HepG2 (cell line): ENCODE measurements around the gene FCN1. TPM values are rescaled to one million over a fixed set of nuclear protein-coding genes. Genes with fewer than 3 reads are reported as not detected.

Experiments
- ATAC-seq: fragments of 200-7000 bp; cut with Tn5 transposase; 3 replicates; pipeline ENCODE4 v1.9.1; 2020; ENCODE audit warnings: mild to moderate bottlenecking, moderate library complexity
- BruUV-seq: library from RNA; stranded (reverse); fragments of 400-500 nt; replicated peaks from 2 replicates; lab custom pipeline; 2021; lab: Mats Ljungman, UMichigan
- CTCF ChIA-PET: fragments of 300-600 bp; formaldehyde crosslinking; extraction: SDS; loops from one replicate; lab custom pipeline; 2021; ENCODE audit warnings: low total read pairs, inconsistent platforms, low intra/inter-chr PET ratio; lab: Yijun Ruan, JAX
- POLR2A ChIA-PET: fragments of 350-600 bp; sonication (Branson Sonifier 250); formaldehyde crosslinking; loops from one replicate; lab custom pipeline; 2020; ENCODE audit warnings: antibody characterized with exemption, inconsistent platforms; lab: Yijun Ruan, JAX
- DNase-seq: peaks from one replicate; pipeline ENCODE4 v3.0.0-alpha.2; 2015; ENCODE audit warnings: low spot score
- FAIRE-seq: peaks from 3 replicates; lab custom pipeline; 2011; peaks lifted over from hg19 to GRCh38; lab: Jason Lieb, UNC
- H2AFZ ChIP-seq: one replicate; pipeline ENCODE4 v1.6.1; 2011; ENCODE audit warnings: low read length, inconsistent platforms
- H3K27ac ChIP-seq: fragments of 300-600 bp; 3 replicates; pipeline ENCODE4 v1.8.0; 2011; ENCODE audit warnings: mixed run types, mild to moderate bottlenecking, mixed read lengths, low read length, inconsistent platforms; ENCODE audit not compliant: insufficient read depth; ENCODE audit errors: extremely low read length
- H3K27me3 ChIP-seq, 2 experiments: fragments of 200-600 bp in 1 of 2; 2 replicates in 1 of 2; 3 replicates in 1 of 2; pipeline versions ENCODE4 v1.6.0 to v1.8.0; 2011; ENCODE audit warnings: low read length in 2 of 2, mild to moderate bottlenecking in 2 of 2, moderate library complexity in 2 of 2, inconsistent platforms in 1 of 2; ENCODE audit not compliant: insufficient read depth in 2 of 2, control insufficient read depth in 1 of 2
- H3K36me3 ChIP-seq, 2 experiments: fragments of 200-600 bp in 1 of 2; replicated peaks in 1 of 2; 2 replicates in 1 of 2; 3 replicates in 1 of 2; pipeline versions ENCODE4 v1.5.1 to v1.8.0; 2011; ENCODE audit warnings: low read length in 2 of 2, inconsistent platforms in 1 of 2; ENCODE audit not compliant: insufficient read depth in 2 of 2, control insufficient read depth in 1 of 2
- H3K4me1 ChIP-seq: 2 replicates; pipeline ENCODE4 v1.5.1; 2012; ENCODE audit warnings: low read length, inconsistent platforms; ENCODE audit not compliant: insufficient read depth
- H3K4me2 ChIP-seq: 2 replicates; pipeline ENCODE4 v1.6.0; 2011; ENCODE audit warnings: low read depth, low read length, inconsistent platforms
- H3K4me3 ChIP-seq, 3 experiments: fragments of 200-600 bp in 1 of 3; sonication (generic), shearing (Covaris generic) in 1 of 3; replicated peaks in 1 of 3; 2 replicates each; pipeline ENCODE4 v1.5.1; 2011 to 2016; ENCODE audit warnings: low read length in 3 of 3, inconsistent platforms in 2 of 3, low read depth in 2 of 3, mild to moderate bottlenecking in 2 of 3, control low read depth in 1 of 3, mixed read lengths in 1 of 3; ENCODE audit not compliant: insufficient read depth in 1 of 3
- H3K79me2 ChIP-seq: one replicate; pipeline ENCODE4 v1.6.1; 2011; ENCODE audit warnings: low read length, inconsistent platforms; ENCODE audit not compliant: insufficient read depth
- H3K9ac ChIP-seq: 2 replicates; pipeline ENCODE4 v1.6.0; 2011; ENCODE audit warnings: mild to moderate bottlenecking, low read depth, low read length, inconsistent platforms; ENCODE audit not compliant: insufficient read depth
- H3K9me3 ChIP-seq: 2 replicates; pipeline ENCODE4 v1.5.1; 2012; ENCODE audit warnings: mild to moderate bottlenecking, low read length
- H4K20me1 ChIP-seq: 2 replicates; pipeline ENCODE4 v1.6.0; 2011; ENCODE audit warnings: inconsistent platforms, mild to moderate bottlenecking, low read length, moderate library complexity; ENCODE audit not compliant: insufficient read depth
- ASH2L ChIP-seq: fragments of 300-600, 200-600 bp; sonication (generic); IDR thresholded peaks from 2 replicates; pipeline ENCODE4 v1.7.0; 2017; ENCODE audit warnings: low read depth, mild to moderate bottlenecking, moderate library complexity, mixed read lengths, low read length; ENCODE audit not compliant: insufficient read length
- DR1 ChIP-seq: sonication (generic); formaldehyde crosslinking; IDR thresholded peaks from 2 replicates; pipeline ENCODE4 v1.8.0; 2021; ENCODE audit warnings: mild to moderate bottlenecking, missing genetic modification reagents, inconsistent platforms
- HNF4A ChIP-seq: sonication (generic); formaldehyde crosslinking; IDR thresholded peaks from 2 replicates; pipeline ENCODE4 v1.4.0; 2020; ENCODE audit warnings: missing genetic modification reagents
- MAFK ChIP-seq, 2 experiments: IDR thresholded peaks in 1 of 2; conservative IDR thresholded peaks in 1 of 2; 2 replicates each; pipeline ENCODE4 v1.6.1; 2011; ENCODE audit warnings: improper control_type of control experiment in 2 of 2, low read length in 2 of 2
- RAD21 ChIP-seq: fragments of 450-650 bp; formaldehyde crosslinking; IDR thresholded peaks from 2 replicates; pipeline ENCODE4 v1.5.0; 2020; ENCODE audit warnings: mild to moderate bottlenecking
- RBAK ChIP-seq: sonication (generic); formaldehyde crosslinking; IDR thresholded peaks from 2 replicates; pipeline ENCODE4 v1.5.1; 2020; ENCODE audit warnings: mild to moderate bottlenecking, missing genetic modification reagents
- REPIN1 ChIP-seq: sonication (generic); formaldehyde crosslinking; IDR thresholded peaks from 2 replicates; pipeline ENCODE4 v1.8.0; 2022; ENCODE audit warnings: missing genetic modification reagents, low read depth, mild to moderate bottlenecking, borderline replicate concordance
- TBX2 ChIP-seq: sonication (generic); formaldehyde crosslinking; IDR thresholded peaks from 2 replicates; pipeline ENCODE4 v1.5.0; 2020; ENCODE audit warnings: missing genetic modification reagents, mild to moderate bottlenecking, borderline replicate concordance
- TMF1 ChIP-seq: sonication (generic); formaldehyde crosslinking; IDR thresholded peaks from 2 replicates; pipeline ENCODE4 v1.8.1; 2022; ENCODE audit warnings: low read depth, missing genetic modification reagents
- ZBTB20 ChIP-seq: sonication (generic); formaldehyde crosslinking; IDR thresholded peaks from 2 replicates; pipeline ENCODE4 v1.8.1; 2023; ENCODE audit warnings: missing genetic modification reagents, low read depth, mild to moderate bottlenecking, borderline replicate concordance
- WGBS: methylation state at CpG from one replicate; pipeline ENCODE4 v1.1.6; 2017; ENCODE audit warnings: low lambda C conversion rate; 5-methylcytosine and 5-hydroxymethylcytosine counted together
- in situ Hi-C: cut with HindIII; loops from 2 replicates; pipeline ENCODE4 v1.10.0; 2017; ENCODE audit warnings: low pct_unique_long_range_greater_than_20kb; ENCODE audit not compliant: extremely low pct_ligation_motif_present
- intact Hi-C: fragments of 100-400 bp; cut with micrococcal nuclease; formaldehyde crosslinking; loops from one replicate; pipeline ENCODE4 v1.10.0; 2022; ENCODE audit not compliant: unreplicated experiment
- polyA plus RNA-seq, 8 experiments: library from polyadenylated mRNA; depleted of rRNA in 3 of 8; stranded (reverse) in 7 of 8; unstranded in 1 of 8; fragments of >200 nt; fragmentation: Illumina TruSeq in 4 of 8; extraction: Trizol in 4 of 8; gene quantifications; 2 replicates each; pipeline versions ENCODE4 v1.2.1 to v1.2.3, GENCODE V29; 2011 to 2016; ENCODE audit warnings: low read depth in 4 of 8, missing spikeins in 1 of 8, mixed read lengths in 1 of 8; ENCODE audit not compliant: insufficient read depth in 1 of 8
- total RNA-seq, 5 experiments: library from RNA; depleted of rRNA; stranded (reverse); fragments of >200 nt; fragmentation: Illumina TruSeq; extraction: Trizol; gene quantifications; 2 replicates each; pipeline ENCODE4 v1.2.3, GENCODE V29; 2016; ENCODE audit warnings: low read depth in 1 of 5
- TF ChIP-seq, protein P1 (sequence below): sonication (generic); formaldehyde crosslinking; conservative IDR thresholded peaks from 2 replicates; pipeline ENCODE4 v1.8.0; 2022; ENCODE audit warnings: low read depth, missing genetic modification reagents
- TF ChIP-seq, protein P2 (sequence below): sonication (generic); formaldehyde crosslinking; conservative IDR thresholded peaks from 2 replicates; pipeline ENCODE4 v1.8.1; 2023; ENCODE audit warnings: missing genetic modification reagents
- TF ChIP-seq, protein P3 (sequence below): sonication (generic); formaldehyde crosslinking; IDR thresholded peaks from 2 replicates; pipeline ENCODE4 v1.4.0; 2020; ENCODE audit warnings: missing genetic modification reagents, borderline replicate concordance

The FCN1 gene
- total and polyA plus RNA-seq, 2 of the 13 experiments (the other 11 are each of a cell fraction or from before 2014, with no cell fraction given) = not detected

DNA sequence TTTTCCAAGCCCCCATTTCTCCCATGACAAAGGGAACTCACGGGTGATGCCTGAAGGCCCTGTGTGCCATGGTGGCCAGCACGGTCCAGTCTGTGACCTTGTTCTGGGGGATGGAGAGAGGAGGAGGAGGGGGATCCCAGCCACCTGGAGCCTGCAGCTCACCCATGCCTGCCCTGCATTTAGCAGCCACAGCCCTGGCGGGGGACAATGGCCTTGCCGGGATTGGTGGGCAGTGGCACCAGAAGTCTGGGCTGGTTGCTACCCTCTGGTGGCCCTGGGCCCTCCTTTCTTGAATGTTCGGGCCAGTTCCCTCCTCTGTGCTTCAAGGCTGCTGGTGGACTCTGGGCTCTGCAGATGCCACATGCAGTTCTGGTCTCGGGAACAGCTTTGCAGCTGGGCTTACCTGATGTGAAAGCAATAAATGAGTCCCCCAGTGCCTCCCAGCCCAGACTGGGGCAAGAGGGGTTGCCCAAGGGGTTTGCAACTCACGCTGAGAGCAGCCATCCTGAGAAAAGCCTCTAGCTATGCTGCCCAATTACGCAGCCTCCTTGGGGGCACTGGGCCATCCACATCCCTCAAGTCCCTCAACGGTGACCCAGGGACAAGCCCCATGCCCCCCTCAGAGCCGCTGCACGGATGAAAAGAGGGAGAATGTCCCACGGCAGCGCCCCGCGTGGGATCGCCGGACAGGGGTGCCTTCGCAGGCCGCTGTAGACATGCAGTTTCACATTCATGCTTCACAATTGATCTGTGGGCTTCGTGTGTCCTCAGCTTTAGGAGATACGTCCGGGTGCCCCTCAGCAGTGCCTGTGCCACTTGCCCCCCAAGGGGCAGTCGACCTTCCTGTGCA, 49.2 kb upstream of the FCN1 start (continued):
- no peak for TF ChIP-seq RAD21 (CRISPR knock-in tag)
- TF ChIP-seq HNF4A = no peak
- TF ChIP-seq, protein P1, sequence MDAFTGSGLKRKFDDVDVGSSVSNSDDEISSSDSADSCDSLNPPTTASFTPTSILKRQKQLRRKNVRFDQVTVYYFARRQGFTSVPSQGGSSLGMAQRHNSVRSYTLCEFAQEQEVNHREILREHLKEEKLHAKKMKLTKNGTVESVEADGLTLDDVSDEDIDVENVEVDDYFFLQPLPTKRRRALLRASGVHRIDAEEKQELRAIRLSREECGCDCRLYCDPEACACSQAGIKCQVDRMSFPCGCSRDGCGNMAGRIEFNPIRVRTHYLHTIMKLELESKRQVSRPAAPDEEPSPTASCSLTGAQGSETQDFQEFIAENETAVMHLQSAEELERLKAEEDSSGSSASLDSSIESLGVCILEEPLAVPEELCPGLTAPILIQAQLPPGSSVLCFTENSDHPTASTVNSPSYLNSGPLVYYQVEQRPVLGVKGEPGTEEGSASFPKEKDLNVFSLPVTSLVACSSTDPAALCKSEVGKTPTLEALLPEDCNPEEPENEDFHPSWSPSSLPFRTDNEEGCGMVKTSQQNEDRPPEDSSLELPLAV = no peak
- TF ChIP-seq, protein P2, sequence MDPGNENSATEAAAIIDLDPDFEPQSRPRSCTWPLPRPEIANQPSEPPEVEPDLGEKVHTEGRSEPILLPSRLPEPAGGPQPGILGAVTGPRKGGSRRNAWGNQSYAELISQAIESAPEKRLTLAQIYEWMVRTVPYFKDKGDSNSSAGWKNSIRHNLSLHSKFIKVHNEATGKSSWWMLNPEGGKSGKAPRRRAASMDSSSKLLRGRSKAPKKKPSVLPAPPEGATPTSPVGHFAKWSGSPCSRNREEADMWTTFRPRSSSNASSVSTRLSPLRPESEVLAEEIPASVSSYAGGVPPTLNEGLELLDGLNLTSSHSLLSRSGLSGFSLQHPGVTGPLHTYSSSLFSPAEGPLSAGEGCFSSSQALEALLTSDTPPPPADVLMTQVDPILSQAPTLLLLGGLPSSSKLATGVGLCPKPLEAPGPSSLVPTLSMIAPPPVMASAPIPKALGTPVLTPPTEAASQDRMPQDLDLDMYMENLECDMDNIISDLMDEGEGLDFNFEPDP = no peak
- TF ChIP-seq, all 625 proteins: peak for 0

DNA sequence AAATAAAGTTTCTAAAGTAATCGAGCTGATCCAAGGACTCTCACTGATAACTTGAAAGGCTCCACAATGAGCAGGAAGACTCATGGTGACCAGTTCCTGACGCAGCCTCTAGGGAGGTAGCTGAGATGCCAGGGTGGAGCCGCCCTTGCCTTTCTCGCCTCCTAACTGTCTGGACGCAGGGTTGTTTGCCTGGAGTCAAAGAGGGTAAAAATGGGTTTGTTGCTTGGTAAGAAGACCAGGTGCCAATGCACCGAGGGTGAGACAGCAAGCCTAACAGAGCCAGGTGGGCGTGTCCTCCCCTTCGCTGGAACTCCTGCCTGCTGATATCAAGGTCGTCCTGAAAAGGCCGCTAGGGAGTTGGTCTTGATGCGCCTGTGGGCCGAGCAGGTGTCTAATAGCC, 48.6 kb upstream of the FCN1 start:
- CTCF ChIA-PET = no interaction called here
- H4K20me1 ChIP-seq = peaks cover 7% of the 10 kb centered on the region; the same call in 1 of the 2 replicates
- no peak for DNase-seq
- no peaks in the 10 kb centered on the region for H3K4me1 ChIP-seq
- H3K9me3 ChIP-seq = no peaks in the 10 kb centered on the region
- in situ Hi-C loops = no loop called here
- H3K27ac ChIP-seq = no peak overlapping the region
- H2AFZ ChIP-seq = no peak overlapping the region
- POLR2A ChIA-PET = no interaction called here
- BruUV-seq = no TSS peak
- no peaks in the 10 kb centered on the region for H3K36me3 ChIP-seq
- no peaks in the 10 kb centered on the region for H3K79me2 ChIP-seq
- H3K27me3 ChIP-seq = peaks cover 6 to 49% of the 10 kb centered on the region in 2 experiments; a peak in 4 of 5 replicates
- WGBS = 15% methylated on average over 8 of the region's 12 CpGs
- no peak for ATAC-seq
- no peak overlapping the region for H3K4me3 ChIP-seq
- H3K4me2 ChIP-seq = no peak overlapping the region
- no peak overlapping the region for H3K9ac ChIP-seq
- intact Hi-C loops = no loop called here
- no peak for FAIRE-seq
- TF ChIP-seq ZBTB20 (CRISPR knock-in tag) (no peak), REPIN1 (CRISPR knock-in tag) (no peak), ASH2L (no peak), DR1 (no peak), TBX2 (CRISPR knock-in tag) (no peak), MAFK (conservative IDR thresholded peaks at IDR 0.05 in 1 of 2, IDR thresholded peaks at IDR 0.05 in 1 of 2; ENCODE audit: low read length in 2 of 2) (no peak), TMF1 (CRISPR knock-in tag) (no peak), RBAK (no peak)
- TF ChIP-seq, protein P3, sequence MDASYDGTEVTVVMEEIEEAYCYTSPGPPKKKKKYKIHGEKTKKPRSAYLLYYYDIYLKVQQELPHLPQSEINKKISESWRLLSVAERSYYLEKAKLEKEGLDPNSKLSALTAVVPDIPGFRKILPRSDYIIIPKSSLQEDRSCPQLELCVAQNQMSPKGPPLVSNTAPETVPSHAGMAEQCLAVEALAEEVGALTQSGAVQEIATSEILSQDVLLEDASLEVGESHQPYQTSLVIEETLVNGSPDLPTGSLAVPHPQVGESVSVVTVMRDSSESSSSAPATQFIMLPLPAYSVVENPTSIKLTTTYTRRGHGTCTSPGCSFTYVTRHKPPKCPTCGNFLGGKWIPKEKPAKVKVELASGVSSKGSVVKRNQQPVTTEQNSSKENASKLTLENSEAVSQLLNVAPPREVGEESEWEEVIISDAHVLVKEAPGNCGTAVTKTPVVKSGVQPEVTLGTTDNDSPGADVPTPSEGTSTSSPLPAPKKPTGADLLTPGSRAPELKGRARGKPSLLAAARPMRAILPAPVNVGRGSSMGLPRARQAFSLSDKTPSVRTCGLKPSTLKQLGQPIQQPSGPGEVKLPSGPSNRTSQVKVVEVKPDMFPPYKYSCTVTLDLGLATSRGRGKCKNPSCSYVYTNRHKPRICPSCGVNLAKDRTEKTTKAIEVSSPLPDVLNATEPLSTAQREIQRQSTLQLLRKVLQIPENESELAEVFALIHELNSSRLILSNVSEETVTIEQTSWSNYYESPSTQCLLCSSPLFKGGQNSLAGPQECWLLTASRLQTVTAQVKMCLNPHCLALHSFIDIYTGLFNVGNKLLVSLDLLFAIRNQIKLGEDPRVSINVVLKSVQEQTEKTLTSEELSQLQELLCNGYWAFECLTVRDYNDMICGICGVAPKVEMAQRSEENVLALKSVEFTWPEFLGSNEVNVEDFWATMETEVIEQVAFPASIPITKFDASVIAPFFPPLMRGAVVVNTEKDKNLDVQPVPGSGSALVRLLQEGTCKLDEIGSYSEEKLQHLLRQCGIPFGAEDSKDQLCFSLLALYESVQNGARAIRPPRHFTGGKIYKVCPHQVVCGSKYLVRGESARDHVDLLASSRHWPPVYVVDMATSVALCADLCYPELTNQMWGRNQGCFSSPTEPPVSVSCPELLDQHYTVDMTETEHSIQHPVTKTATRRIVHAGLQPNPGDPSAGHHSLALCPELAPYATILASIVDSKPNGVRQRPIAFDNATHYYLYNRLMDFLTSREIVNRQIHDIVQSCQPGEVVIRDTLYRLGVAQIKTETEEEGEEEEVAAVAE (CRISPR knock-in tag) = no peak
